Tibial nerve (tissue), 4 donors: ENCODE measurements around the gene INSYN2A.

ENCODE experiments used
- CTCF ChIP-seq, 5 experiments: fragments of 200-600 bp in 3 of 5; fragments of 450-650 bp in 2 of 5; sonication (generic) in 3 of 5; IDR thresholded peaks; one replicate each; pipeline ENCODE4 v1.5.1; 2016 to 2019; ENCODE audit warnings: antibody characterized with exemption in 5 of 5, mild to moderate bottlenecking in 3 of 5, moderate library complexity in 2 of 5
- EP300 ChIP-seq, 2 donors: sonication (generic); formaldehyde crosslinking; IDR thresholded peaks; one replicate each; pipeline ENCODE4 v1.6.1; 2017; ENCODE audit warnings: antibody characterized with exemption in 2 of 2, mild to moderate bottlenecking in 1 of 2
- POLR2A ChIP-seq, 2 donors: fragments of 450-650 bp; IDR thresholded peaks; one replicate each; pipeline ENCODE4 v1.6.1; 2017; ENCODE audit warnings: antibody characterized with exemption in 2 of 2, mild to moderate bottlenecking in 2 of 2, moderate library complexity in 2 of 2

- TF ChIP-seq CTCF (IDR thresholded peaks at IDR 0.05) = no peak
- TF ChIP-seq POLR2A (IDR thresholded peaks at IDR 0.05) = no peak
- TF ChIP-seq EP300 (IDR thresholded peaks at IDR 0.05) = no peak
These were observed 39.3 kb downstream of the INSYN2A start for GRCh38 chr10:127157089-127157488.
